ENCODE data around the gene ZMYND8. TPM values are rescaled to one million over a fixed set of nuclear protein-coding genes. Genes with fewer than 3 reads are reported as not detected.

Gene ZMYND8
- total RNA-seq, 1 donor from 2014 or later: 86.0 TPM

- Mint-ChIP-seq H3K9me3 (no peaks in the 10 kb centered on the region), H3K36me3 (ENCODE audit: low read depth) (peaks cover 33% of the 10 kb centered on the region), H3K27me3 (ENCODE audit: low read depth) (no peaks in the 10 kb centered on the region), H3K27ac (ENCODE audit: unreplicated experiment) (peak overlapping the region; percentile 67), H3K4me3 (no peak overlapping the region), H3K4me1 (no peaks in the 10 kb centered on the region)
- DNase-seq (ENCODE audit: low read depth, low spot score): no peak
- no peak for TF ChIP-seq CTCF (conservative IDR thresholded peaks at IDR 0.05)
Measured at GRCh38 chr20:47238780-47239718, 117.5 kb downstream of the ZMYND8 start.

GRCh38 chr20:47237715-47238114 lies 118.8 kb downstream of the ZMYND8 start:
- DNase-seq (ENCODE audit: low read depth, low spot score): no peak
- H3K27me3 Mint-ChIP-seq (ENCODE audit: low read depth): no peaks in the 10 kb centered on the region
- TF ChIP-seq CTCF (conservative IDR thresholded peaks at IDR 0.05): no peak
- no peaks in the 10 kb centered on the region for H3K9me3 Mint-ChIP-seq
- no peak overlapping the region for H3K4me3 Mint-ChIP-seq
- no peaks in the 10 kb centered on the region for H3K4me1 Mint-ChIP-seq
- H3K27ac Mint-ChIP-seq (ENCODE audit: unreplicated experiment): peak overlapping the region; percentile 57
- H3K36me3 Mint-ChIP-seq (ENCODE audit: low read depth): peaks cover 28% of the 10 kb centered on the region

- H3K4me3 Mint-ChIP-seq: no peak overlapping the region
- H3K36me3 Mint-ChIP-seq (ENCODE audit: low read depth): peaks cover 30% of the 10 kb centered on the region
- H3K4me1 Mint-ChIP-seq: peaks cover 2% of the 10 kb centered on the region
- no peak overlapping the region for H3K27ac Mint-ChIP-seq (ENCODE audit: unreplicated experiment)
- TF ChIP-seq CTCF (conservative IDR thresholded peaks at IDR 0.05): no peak
- no peak for DNase-seq (ENCODE audit: low read depth, low spot score)
- no peaks in the 10 kb centered on the region for H3K27me3 Mint-ChIP-seq (ENCODE audit: low read depth)
- no peaks in the 10 kb centered on the region for H3K9me3 Mint-ChIP-seq
Measured at GRCh38 chr20:47236639-47236900, 119.9 kb downstream of the ZMYND8 start.

GRCh38 chr20:47235853-47236638 lies 120.5 kb downstream of the ZMYND8 start:
- Mint-ChIP-seq H3K4me3 (no peak overlapping the region), H3K36me3 (ENCODE audit: low read depth) (peaks cover 28% of the 10 kb centered on the region)

GRCh38 chr20:47235111-47235510 lies 121.4 kb downstream of the ZMYND8 start:
- no peak for TF ChIP-seq CTCF (conservative IDR thresholded peaks at IDR 0.05)
- H3K9me3 Mint-ChIP-seq: no peaks in the 10 kb centered on the region
- peaks cover 11% of the 10 kb centered on the region for H3K4me1 Mint-ChIP-seq
- DNase-seq (ENCODE audit: low read depth, low spot score): no peak
- no peak overlapping the region for H3K4me3 Mint-ChIP-seq
- H3K27ac Mint-ChIP-seq (ENCODE audit: unreplicated experiment): no peak overlapping the region
- no peaks in the 10 kb centered on the region for H3K27me3 Mint-ChIP-seq (ENCODE audit: low read depth)
- H3K36me3 Mint-ChIP-seq (ENCODE audit: low read depth): peaks cover 31% of the 10 kb centered on the region

More at GRCh38 chr20:47235853-47236638, 120.5 kb downstream of the ZMYND8 start:
- no peak for TF ChIP-seq CTCF (conservative IDR thresholded peaks at IDR 0.05)
- Mint-ChIP-seq H3K27me3 (ENCODE audit: low read depth) (no peaks in the 10 kb centered on the region), H3K4me1 (peaks cover 7% of the 10 kb centered on the region), H3K9me3 (no peaks in the 10 kb centered on the region), H3K27ac (ENCODE audit: unreplicated experiment) (no peak overlapping the region)
- DNase-seq (ENCODE audit: low read depth, low spot score): no peak

Measured in neural crest cell (in vitro differentiated cells).